HG02884 (cell line): ENCODE results near the gene SPATA33.

ENCODE experiments used
- ATAC-seq: cut with Tn5 transposase; IDR thresholded peaks from one replicate; pipeline ENCODE4 v1.9.1; 2021; ENCODE audit warnings: mild to moderate bottlenecking, moderate library complexity; ENCODE audit not compliant: unreplicated experiment

SPATA33 gene

DNA sequence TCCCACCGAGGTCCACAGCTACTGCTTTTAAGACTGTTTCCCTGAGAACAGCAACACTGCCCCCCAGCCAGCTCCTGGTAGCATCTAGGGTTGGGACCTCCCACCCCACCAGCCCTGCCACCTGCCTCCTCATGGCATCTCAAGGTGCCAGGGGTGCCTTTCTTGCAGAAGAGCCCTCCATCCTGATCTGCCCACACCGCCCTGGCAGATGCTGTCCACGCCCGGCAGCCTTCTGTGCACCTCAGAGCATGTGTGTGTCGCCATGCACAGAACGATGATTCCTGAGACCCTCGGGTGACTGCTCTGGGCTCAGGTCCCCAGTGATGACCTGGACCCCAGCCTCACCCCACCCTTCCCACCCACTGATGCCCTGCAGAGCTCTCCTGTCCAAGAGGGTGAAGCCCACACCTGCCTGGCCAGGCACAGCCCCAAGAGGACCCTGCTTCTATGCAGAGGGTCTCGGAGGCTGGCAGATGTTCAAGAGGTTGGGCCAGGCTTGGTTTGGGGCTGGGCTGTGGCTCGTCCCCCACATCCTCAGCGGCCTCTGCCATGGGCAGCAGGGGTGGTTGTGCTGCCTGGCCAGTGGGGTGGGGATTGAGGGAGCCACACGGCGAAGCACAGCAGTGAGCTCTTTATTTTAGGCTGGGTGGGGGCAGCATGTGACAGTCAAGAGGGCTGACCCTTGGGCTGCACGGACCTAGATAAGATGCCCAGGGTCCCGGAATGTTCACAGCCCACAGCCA lies 49.1 kb downstream of the SPATA33 start:
- ATAC-seq, result no peak

DNA sequence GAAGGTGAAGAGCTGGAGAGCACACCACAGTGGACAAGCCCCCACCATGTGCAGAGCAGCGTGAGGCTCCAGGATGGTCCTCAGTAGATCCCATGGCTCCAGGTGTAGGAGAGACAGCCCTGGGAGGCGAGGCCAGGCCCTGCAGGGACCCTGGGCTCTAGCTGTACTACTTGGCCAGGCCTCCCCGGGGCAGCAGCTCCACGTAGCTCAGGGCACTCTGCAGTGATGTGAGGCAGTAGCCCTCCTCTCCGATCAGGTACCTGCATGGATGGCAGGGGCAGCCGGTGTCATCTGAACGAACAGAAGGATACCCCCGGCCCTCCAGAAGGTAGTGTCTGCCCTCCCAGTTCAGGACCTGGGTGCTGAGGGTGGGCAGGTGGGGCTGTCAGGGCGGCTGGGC lies 50.1 kb downstream of the SPATA33 start:
- ATAC-seq, result no peak

DNA sequence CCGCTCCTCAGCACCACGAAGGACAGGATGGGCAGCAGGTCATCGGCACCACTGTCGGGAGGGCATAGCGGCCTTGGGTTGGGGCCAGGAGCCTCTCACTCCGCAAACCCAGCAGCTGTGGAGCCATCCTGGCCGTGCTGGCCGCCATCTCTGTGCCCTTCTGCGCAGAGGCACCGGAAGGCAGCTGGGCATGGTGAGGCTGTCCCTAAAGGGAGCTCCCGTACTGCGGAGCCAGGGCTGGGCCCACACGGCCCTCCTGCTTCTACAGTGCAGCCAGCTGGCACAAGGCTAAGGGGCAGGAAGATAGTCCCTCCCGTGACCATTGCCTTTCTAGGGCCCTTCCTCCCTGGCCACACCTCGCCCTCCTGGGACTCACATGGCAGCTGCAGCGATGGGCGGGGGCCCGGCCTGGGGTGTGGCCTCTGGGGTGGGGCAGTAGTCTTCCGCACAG lies 50.9 kb downstream of the SPATA33 start:
- no peak for ATAC-seq

DNA sequence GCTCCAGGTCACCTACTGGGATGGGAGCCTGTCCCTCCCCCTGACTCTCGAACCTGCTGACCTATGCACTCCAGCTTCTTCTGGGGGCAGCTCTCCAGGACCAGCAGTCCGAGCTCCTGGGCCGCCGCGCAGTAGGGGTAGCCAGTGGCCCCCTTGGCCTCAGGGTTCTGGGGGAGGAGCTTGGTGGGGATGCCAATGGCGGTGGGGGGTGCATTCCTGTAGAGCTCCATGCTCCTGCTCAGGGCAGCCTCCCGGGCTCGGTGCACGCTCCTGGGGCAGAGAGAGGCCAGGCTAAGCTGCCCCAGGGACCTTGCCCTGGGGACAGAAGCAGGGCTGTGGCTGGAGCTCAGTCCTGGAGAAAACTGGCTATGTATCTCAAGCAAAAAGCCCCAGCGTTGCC lies 51.5 kb downstream of the SPATA33 start:
- no peak for ATAC-seq

DNA sequence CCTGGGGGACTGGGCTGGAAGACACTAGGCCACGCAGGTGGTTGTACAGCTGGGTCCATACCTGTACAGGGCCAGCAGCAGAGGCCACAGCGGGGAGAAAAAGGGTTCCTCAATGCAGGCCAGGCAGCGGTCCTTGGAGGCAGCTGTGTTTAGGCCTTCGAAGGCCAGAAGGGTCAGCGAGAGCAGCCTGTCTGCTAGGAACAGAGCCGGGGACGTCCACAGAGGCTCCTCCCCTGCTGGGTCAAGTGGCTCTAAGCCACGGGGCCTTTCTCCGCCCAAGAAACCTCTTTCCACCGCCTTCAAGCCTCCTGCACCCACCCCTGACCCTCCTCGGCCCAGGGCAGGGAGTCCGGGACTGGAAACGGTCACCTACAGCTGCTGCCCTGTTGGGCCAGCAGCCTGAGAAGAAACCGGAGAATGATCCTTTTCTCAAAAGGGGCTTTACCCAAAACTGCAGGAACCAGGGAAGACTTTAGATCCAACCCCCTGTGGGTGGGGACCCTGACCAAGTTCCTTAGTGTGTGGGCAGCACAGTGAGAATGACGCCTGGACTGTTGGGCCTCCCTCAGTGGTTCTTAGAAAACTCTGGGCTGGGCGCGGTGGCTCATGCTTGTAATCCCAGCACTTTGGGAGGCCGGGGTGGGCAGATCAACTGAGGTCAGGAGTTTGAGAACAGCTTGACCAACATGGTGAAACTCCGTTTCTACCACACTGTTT lies 52.2 kb downstream of the SPATA33 start:
- ATAC-seq, result no peak

DNA sequence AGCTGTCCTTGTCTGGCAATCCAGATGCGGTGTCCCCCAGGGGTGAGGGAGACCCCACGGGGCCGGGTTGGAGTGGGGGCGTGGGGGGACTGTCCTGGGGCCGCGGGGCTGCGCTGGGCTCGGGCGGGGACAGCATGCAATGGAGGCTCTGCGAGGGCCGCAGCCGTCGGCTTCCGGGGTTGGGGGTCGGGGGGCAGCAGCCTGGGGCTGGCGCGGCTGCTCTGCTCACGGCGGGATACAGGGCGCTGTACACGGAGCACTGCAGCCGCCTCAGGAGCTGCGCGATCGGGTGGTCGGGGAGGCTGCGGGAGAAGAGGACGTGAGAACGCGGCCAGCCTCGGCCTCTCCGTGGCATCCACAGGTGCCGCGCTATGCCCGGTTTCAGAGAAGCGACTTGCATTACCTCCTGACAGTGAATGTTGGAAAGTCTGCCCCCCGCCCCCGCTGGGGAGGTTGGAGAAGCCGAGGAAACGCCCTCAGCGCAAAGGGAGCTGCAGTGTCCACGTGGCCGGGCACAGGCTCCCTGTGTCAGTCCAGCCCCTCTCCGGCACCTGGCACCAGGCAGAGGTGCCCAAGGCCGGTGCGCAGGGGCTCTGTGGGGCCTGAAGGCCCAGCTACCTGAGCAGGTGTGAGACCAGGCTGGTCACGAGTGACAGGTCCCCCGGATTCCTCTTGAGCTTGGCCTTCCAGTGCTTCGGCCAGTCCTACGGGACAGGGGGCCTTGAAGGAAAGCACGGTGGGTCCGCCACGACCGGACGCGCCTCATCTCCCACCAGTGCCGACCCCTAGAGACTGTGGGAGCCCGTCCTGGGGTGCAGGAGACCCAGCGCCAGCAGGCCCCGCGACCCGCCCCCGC lies 53.3 kb downstream of the SPATA33 start:
- no peak for ATAC-seq

DNA sequence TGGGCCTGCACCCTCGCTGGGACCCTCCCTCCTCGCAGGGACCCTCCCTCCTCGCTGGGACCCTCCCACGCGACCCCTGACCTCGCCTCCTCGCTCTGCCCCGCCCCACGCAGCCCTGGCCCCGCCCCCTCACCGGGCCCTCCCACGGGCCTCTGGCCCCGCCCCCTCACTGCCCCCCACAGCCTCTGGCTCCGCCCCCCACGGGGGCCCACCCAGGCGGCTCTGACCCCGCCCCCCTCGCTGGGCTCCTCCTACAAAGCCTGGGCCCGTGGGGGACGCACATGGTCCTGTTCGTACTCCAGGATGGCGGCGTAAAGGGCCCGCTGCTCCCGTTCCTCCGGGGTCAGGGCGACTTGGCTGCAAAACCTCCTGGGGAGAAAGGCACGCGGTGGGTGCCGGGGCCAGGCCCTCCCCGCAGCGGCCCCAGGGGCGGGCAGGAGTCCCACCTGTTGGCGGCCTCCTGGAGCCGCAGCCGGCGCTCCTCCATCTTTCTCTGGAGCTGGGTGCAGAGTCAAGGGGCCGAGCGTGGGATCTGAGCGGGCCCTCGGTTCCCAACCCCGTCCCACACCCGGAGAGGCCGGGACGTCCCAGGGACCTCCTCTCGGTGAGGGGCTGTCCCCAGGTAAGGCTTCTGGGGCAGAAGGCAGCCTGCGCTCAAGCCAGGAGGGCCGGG lies 54.1 kb downstream of the SPATA33 start:
- no peak for ATAC-seq

DNA sequence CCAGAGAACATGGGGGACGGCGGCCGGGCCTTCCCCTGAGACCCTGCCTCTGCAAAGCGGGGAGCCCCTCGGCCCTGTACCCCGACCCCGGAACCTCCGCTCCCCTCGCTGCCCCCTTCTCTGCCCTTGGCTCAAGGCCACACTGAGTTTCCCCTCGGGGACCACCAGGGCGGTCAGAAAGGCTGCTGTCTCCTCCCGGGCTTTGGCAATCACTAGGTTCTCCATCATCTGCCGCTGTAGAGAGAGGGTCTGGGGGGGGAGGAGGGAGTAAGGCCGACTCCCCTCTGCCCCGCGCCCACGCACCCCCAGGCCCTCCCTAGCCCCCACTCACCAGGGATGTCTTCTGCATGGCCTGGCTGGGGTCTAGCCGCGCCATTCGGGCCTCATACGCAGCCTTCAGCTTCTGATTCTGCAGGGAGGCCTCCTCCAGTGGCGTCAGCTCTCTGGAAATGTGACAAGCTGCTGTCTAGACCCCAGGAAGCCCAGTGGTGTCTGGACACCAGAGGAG lies 54.7 kb downstream of the SPATA33 start:
- no peak for ATAC-seq

DNA sequence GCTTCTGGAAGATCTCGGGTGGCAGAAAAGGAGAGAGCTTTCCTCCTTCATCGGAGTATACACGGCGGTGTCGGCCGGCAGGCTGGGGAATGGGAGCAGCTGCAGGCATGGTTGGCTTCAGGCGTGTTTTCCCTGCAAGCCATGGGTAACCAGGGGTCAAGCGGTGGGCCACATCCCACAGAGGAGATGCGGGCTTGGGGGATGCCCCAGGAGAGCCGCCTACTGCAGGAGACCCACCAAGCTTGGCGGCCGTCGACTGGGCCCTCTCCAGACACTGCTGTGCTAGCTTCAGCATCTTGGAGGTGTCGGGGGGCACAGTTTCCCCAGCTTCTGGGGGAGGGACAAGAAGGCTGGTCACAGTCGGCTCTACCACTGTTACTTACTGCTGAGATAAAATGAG lies 58.9 kb downstream of the SPATA33 start:
- no peak for ATAC-seq

DNA sequence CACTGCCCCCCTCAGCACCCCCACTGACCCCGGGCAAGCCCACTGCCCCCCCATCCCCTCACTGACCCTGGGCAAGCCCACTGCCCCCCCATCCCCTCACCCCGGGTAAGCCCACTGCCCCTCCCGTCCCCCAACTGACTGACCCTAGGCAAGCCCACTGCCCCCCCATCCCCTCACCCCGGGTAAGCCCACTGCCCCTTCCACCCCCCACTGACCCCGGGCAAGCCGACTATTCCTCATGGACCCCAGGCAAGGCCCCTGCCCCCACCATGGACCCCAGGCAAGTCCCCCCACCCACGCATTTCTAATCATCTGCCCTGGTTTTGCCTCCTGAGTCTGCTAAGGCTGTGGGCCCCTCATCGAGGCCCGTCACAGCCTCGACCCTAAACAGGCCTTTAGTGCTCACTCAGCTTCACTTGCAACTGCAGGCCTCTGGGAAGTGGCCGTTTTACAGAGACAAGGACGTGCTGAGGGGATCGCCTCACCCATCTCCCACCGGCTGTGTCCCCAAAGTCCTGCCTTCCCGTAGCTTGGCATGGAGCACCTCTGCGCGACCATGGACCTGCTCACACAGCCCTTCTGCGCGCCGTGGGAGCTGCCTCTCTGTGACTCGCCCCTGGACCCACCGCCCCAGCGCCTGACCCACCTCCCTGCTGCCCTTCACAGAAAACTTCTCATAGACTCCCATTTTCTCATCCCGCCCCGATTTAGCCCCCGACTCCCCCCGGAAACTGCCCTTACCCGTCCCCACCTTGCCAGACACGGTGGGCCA lies 59.5 kb downstream of the SPATA33 start:
- ATAC-seq, result no peak

DNA sequence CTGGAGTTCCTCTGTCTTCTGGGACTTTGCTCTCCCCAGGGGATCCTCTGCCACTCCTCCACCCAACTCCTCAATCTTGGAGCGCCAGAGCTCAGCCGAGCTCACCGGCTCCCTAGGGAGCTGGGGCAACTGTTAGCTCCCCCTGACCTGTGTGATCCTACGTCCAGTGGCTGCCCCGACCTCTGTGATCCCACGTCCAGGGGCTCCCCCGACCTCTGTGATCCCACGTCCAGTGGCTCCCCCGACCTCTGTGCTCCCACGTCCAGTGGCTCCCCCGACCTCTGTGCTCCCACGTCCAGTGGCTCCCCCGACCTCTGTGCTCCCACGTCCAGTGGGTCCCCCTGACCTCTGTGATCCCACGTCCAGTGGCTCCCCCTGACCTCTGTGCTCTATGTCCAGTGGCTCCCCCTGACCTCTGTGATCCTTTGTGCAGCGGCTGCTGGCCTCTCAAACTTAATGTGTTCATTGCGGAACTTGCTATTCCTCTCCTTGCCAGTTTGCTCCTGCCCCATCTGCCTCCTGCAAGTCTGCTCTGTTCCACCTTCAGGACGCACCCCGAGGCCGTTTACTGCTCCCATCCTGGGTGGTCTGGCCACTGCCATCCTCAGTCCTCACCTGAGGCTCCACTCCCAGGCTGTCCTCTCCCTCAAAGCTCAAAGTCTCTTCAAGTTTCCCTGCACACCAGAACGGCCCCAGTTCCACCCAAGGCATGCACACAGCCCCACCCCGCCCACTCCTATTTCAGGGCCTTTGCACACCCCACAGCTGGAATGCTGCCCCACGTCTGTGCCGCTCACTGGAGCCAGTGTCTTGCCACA lies 60.3 kb downstream of the SPATA33 start:
- ATAC-seq, result no peak
